Glutamatergic neuron (in vitro differentiated cells): ENCODE results near the gene GPR83. TPM values are rescaled to one million over a fixed set of nuclear protein-coding genes. Genes with fewer than 3 reads are reported as not detected.

ENCODE experiments used
- DNase-seq: peaks from one replicate; pipeline ENCODE4 v3.0.0; 2022
- H3K27ac Mint-ChIP-seq: one replicate; pipeline ENCODE4 v1.8.0; 2020; ENCODE audit warnings: mild to moderate bottlenecking, mixed read lengths, inconsistent platforms; ENCODE audit not compliant: unreplicated experiment
- H3K27me3 Mint-ChIP-seq: one replicate; pipeline ENCODE4 v1.8.0; 2020; ENCODE audit warnings: mild to moderate bottlenecking, moderate library complexity, mixed read lengths, inconsistent platforms; ENCODE audit not compliant: unreplicated experiment
- H3K36me3 Mint-ChIP-seq: one replicate; pipeline ENCODE4 v1.8.0; 2020; ENCODE audit warnings: mild to moderate bottlenecking, mixed read lengths, inconsistent platforms; ENCODE audit not compliant: unreplicated experiment
- H3K4me1 Mint-ChIP-seq: one replicate; pipeline ENCODE4 v1.8.0; 2020; ENCODE audit warnings: mild to moderate bottlenecking, low read depth, mixed read lengths, inconsistent platforms; ENCODE audit not compliant: unreplicated experiment
- H3K4me3 Mint-ChIP-seq: one replicate; pipeline ENCODE4 v1.8.0; 2020; ENCODE audit warnings: mild to moderate bottlenecking, mixed read lengths, inconsistent platforms; ENCODE audit not compliant: unreplicated experiment
- H3K9me3 Mint-ChIP-seq: one replicate; pipeline ENCODE4 v1.8.0; 2020; ENCODE audit warnings: mild to moderate bottlenecking, moderate library complexity, mixed read lengths, inconsistent platforms; ENCODE audit not compliant: unreplicated experiment
- CTCF ChIP-seq: fragments of 200-600 bp; sonication (generic); IDR thresholded peaks from one replicate; pipeline ENCODE4 v1.5.0; 2021; ENCODE audit not compliant: partially characterized antibody, unreplicated experiment
- total RNA-seq: library from RNA; stranded (reverse); fragmentation: NEBNext Ultra II Directional; extraction: Animal tissue kit (Norgen Biotek cat#: 25700); gene quantifications from one replicate; pipeline ENCODE4 v1.2.1, GENCODE V29; 2021; ENCODE audit not compliant: unreplicated experiment

GPR83 gene
- total RNA-seq, 1 donor from 2014 or later, result 2.9 TPM

- H3K9me3 Mint-ChIP-seq, result peaks cover 7% of the 10 kb centered on the region
- DNase-seq, result no peak
- TF ChIP-seq CTCF, result no peak
- no peaks in the 10 kb centered on the region for H3K4me1 Mint-ChIP-seq
- H3K27me3 Mint-ChIP-seq, result peaks cover 4% of the 10 kb centered on the region
- no peak overlapping the region for H3K27ac Mint-ChIP-seq
- peaks cover 15% of the 10 kb centered on the region for H3K36me3 Mint-ChIP-seq
- no peak overlapping the region for H3K4me3 Mint-ChIP-seq
Observed at GRCh38 chr11:94343495-94343894, 57.7 kb downstream of the GPR83 start.

GRCh38 chr11:94342250-94342649 lies 59.0 kb downstream of the GPR83 start:
- TF ChIP-seq CTCF, result no peak
- Mint-ChIP-seq H3K9me3 (peaks cover 5% of the 10 kb centered on the region), H3K27me3 (peaks cover 4% of the 10 kb centered on the region), H3K4me1 (no peaks in the 10 kb centered on the region), H3K27ac (no peak overlapping the region), H3K36me3 (peaks cover 15% of the 10 kb centered on the region), H3K4me3 (no peak overlapping the region)
- DNase-seq, result no peak

GRCh38 chr11:94338651-94339050 lies 62.6 kb downstream of the GPR83 start:
- no peak overlapping the region for H3K27ac Mint-ChIP-seq
- TF ChIP-seq CTCF, result no peak
- no peaks in the 10 kb centered on the region for H3K36me3 Mint-ChIP-seq
- no peaks in the 10 kb centered on the region for H3K27me3 Mint-ChIP-seq
- DNase-seq, result no peak
- no peaks in the 10 kb centered on the region for H3K4me1 Mint-ChIP-seq
- H3K4me3 Mint-ChIP-seq, result no peak overlapping the region
- H3K9me3 Mint-ChIP-seq, result no peaks in the 10 kb centered on the region

GRCh38 chr11:94336033-94336432 lies 65.2 kb downstream of the GPR83 start:
- H3K36me3 Mint-ChIP-seq, result no peaks in the 10 kb centered on the region
- TF ChIP-seq CTCF, result no peak
- no peak for DNase-seq
- no peak overlapping the region for H3K27ac Mint-ChIP-seq
- no peaks in the 10 kb centered on the region for H3K27me3 Mint-ChIP-seq
- no peak overlapping the region for H3K4me3 Mint-ChIP-seq
- H3K4me1 Mint-ChIP-seq, result no peaks in the 10 kb centered on the region
- no peaks in the 10 kb centered on the region for H3K9me3 Mint-ChIP-seq

GRCh38 chr11:94332814-94333213 lies 68.4 kb downstream of the GPR83 start:
- no peak for DNase-seq
- no peak overlapping the region for H3K27ac Mint-ChIP-seq
- H3K4me1 Mint-ChIP-seq, result no peaks in the 10 kb centered on the region
- no peaks in the 10 kb centered on the region for H3K27me3 Mint-ChIP-seq
- H3K4me3 Mint-ChIP-seq, result no peak overlapping the region
- no peaks in the 10 kb centered on the region for H3K36me3 Mint-ChIP-seq
- H3K9me3 Mint-ChIP-seq, result no peaks in the 10 kb centered on the region
- no peak for TF ChIP-seq CTCF
